ENCODE data around the gene BLNK.
"Not testable (repeated sequence)": the region's sequence is repeated elsewhere in the genome, so short reads cannot be mapped to it uniquely, and the experiment has no call there.

BLNK gene

GRCh38 chr10:96218826-96219225, 52.5 kb downstream of the BLNK start:
- DNase-seq, result no peak

DNA sequence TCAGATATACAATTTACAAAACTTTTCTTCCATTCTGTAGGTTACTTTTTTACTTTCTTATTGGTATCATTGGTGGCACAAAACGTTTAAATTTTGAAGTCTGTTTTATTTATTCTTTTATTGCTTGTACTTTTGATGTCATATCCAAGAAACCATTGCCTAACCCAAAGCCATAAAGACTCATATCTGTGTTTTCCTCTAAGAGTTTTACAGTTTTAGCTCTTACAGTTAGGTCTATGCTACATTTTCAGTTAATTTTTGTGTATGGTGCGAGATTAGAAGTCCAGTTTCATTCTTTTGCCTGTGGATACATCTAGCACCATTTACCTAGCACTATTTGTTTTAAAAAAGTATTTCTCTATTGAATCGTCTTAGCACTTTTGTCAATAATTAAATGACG, 53.7 kb downstream of the BLNK start:
- DNase-seq, result no peak

- DNase-seq, result no peak
Observed at GRCh38 chr10:96216775-96217174, 54.6 kb downstream of the BLNK start.

- no peak for DNase-seq
Observed at GRCh38 chr10:96212911-96213310, 58.5 kb downstream of the BLNK start.

DNA sequence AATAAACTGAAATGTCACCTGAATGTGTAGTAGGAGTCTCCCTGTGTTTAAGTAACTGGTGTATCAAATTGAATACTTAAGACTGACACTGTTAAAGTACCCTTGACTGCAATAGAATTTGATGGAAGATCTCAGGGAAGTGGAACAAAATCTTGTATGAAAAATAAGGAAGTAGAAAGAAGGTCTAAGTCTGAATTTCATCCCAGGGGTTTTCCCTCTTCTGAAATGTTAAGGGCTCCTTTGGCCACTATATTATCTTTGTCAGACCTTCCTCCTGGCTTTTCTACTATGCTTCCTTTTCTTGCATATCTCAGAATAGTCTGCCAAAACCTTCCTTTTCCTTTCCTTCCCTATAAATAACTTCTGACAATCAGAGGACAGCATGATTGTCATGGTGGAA, 59.6 kb downstream of the BLNK start:
- no peak for DNase-seq

DNA sequence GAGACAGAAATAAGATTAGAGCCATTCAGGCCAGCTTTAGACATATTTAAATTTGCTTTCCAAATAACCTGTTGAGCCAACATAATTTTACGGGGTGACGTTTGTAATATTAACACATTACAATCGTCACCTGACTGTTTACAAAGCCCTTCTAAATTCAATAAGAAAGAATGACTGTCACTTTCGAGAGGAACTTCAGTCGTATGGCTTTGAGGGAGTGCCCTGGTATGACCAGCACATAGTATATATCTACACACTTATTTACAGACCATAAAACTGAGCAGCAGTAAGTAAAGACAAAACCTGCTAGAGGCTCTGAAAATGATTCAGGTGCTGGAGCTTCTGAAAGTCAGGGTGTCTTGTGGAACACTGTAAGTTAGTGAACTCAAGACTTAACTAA, 62.4 kb downstream of the BLNK start:
- no peak for DNase-seq

DNA sequence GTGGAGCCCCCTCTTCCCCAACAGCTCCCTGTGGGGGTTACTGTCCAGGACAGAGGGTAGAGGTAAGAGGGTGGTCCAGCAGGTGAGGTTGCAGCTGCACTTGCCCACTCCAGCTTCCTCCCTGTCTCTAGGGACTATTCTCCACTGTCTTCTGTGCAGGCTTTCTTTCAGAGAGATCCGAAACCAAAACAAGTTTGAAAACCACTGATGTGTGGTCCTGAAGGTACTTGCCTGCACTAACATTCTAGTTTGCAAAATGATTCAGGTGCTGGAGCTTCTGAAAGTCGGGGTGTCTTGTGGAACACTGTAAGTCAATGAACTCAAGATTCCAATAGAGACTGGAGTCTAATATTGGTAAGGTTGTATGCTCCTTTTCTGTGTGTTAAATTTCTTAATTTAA, 63.1 kb downstream of the BLNK start:
- no peak for DNase-seq

GRCh38 chr10:96205580-96205979, 65.8 kb downstream of the BLNK start:
- no peak for DNase-seq

- no peak for DNase-seq
Observed at GRCh38 chr10:96201525-96201924, 69.8 kb downstream of the BLNK start.

DNA sequence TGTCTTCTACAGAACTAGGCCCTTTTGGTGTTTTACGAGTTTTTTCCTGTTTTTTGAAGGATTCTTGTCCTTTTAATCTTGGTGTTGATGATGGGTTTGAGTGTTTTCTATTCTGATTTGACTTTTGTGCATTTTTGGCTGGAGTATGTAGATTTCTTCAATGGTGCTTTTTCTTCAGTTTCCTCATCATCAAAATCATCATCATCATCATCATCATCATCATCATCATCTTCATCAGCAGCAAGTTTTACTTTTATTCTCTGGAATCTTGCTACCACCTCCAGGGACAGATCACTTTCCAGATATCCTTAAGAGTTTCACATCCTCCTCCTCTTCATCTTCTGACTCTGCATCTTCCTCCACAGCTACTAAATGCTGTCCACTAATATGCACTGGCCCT, 81.9 kb downstream of the BLNK start:
- DNase-seq, result not testable (repeated sequence)

DNA sequence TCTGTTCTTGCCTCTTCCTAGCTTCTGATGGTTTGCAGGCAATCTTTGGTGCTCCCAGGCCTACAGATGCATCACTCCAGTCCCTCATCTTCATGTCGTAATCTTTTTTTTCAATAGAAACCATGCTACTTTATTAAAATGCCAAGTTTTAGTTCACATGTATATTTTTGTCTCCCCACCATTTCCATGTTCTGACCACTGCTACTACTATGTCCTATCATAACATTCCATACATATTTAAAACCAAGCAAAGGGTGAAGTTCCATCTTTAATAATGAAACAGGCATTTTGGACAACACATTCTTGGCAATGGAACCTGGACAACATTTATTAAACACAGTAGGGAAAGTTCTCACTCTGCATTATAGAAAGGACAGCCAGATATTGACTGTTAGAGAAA, 82.5 kb downstream of the BLNK start:
- DNase-seq, result no peak

DNA sequence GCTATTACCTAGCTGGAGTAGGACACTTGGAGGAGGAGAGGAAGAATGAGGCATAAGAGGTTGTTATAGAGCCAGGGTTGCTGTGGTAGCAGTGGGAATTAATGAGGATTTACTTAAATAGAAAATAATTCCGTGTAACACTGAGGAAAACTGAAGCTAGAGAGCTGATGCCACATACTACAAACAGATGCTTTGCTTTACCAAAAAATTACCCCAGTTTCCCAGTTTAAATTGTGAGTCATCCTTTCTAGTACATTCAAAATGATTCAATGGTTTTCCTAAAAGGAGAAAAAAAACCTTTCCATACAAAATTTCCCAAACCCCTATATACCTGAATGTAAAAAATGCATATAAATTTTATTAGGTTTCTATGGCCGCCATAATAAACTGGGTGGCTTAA, 82.9 kb downstream of the BLNK start:
- no peak for DNase-seq

DNA sequence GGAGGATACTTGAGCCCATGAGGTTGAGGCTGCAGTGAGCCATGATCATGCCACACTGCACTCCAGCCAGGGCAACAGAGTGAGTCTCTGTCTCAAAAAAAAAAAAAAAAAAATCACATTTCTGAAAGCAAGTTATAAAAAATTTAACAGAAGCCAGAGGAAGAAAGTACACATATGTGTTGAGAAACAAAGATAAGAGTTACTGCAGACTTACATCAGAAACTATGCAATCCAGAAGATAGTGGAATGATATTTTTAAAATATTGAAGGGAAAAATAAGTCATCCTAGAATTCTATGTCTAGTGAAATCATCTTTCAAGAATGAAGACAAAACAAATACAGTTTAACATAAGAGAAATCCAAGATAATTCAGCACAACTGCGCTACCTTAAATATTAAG, 94.4 kb downstream of the BLNK start:
- DNase-seq, result no peak

DNA sequence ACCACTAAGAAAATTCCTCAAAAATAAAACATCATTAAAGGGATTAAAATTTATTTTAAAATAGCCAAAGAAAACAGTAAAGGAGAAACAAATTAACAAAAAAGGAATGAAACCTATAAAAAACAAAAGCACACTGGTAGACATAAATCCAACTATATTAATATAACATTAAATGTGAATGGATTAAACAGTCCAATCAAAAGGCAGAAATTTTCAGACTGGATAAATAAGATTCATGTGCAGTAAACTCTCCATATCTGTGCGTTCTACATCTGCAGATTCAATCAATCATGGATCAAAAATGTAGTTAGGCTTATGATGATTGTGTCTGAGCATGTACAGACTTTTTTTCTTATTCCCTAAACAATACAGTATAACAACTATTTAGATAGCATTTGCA, 98.7 kb downstream of the BLNK start:
- no peak for DNase-seq

DNA sequence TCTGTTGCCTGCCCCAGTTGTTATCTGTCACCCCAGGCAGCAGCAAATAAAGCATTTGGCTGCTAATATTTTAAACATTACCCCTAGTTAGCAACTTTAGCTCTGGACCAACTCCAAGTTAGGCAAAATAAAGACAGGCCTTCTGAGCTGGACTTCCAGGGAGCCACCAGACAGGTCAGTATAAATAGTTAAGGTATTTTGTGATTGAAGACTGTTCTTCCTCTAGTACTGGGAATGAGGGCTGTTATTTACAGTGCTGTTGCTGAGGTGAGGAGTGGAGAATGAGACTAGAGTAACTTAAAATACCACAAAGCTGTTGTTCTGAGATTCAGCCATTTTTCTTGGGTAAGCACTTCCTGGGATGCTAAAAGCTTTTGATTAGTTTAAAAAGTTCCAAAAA, 101.1 kb downstream of the BLNK start:
- DNase-seq, result no peak

DNA sequence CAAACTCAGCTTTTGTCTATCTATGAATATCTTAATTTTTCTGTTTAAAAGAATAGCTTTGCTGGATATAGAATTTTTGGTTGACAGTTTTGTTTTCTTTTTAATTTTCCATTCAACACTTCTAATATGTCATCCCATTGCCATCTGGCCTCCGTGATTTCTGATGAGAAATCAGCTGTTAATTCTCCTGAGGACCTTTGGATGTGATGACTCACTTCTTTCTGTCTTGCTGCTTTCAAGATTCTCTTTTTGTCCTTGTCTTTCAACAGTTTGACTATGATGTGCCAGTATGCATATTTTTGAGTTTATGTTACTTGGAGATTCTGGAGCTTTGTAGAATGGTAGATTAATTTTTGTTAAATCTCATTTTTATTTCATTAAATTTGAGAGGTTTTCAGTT, 102.8 kb downstream of the BLNK start:
- DNase-seq, result no peak

GRCh38 chr10:96165726-96166125, 105.6 kb downstream of the BLNK start:
- DNase-seq, result no peak

DNA sequence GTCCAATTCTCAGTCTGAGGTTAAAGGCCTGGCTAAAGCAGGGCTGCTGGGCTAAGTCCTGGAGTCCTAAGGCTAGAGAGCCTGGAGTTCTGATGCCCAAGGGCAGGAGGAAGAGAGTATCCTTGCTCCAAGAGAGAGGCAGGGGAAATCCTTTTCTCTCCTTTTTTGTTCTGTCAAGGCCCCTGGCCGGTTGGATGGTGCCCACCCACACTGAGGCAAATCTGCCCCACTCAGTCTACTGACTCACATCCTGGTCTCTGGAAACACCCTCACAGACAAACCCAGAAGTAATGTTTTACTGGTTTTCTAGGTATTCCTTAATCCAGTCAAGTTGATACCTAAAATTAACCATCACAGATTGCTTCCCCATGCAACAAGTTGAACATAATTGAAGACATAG, 118.3 kb downstream of the BLNK start:
- DNase-seq, result no peak

DNA sequence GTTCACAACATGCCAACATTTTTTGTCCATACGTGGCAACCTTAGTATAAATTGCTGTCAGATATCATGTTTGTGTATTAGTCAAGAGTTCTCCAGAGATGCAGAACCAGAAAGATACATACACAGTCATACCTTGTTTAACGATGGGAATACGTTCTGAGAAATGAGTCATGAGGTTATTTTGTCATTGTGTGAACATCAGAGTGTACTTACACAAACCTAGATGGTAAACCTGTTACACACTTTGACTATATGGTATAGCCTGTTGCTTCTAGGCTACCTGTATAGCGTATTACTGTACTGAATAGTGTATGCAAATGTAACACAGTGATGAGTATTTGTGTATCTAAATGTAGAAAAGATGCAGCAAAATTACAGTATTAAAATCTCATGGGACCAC, 118.9 kb downstream of the BLNK start:
- DNase-seq, result no peak
